ENCODE results near the gene KIRREL2.
"Not testable (repeated sequence)": the region's sequence is repeated elsewhere in the genome, so short reads cannot be mapped to it uniquely, and the experiment has no call there.

The KIRREL2 gene

DNA sequence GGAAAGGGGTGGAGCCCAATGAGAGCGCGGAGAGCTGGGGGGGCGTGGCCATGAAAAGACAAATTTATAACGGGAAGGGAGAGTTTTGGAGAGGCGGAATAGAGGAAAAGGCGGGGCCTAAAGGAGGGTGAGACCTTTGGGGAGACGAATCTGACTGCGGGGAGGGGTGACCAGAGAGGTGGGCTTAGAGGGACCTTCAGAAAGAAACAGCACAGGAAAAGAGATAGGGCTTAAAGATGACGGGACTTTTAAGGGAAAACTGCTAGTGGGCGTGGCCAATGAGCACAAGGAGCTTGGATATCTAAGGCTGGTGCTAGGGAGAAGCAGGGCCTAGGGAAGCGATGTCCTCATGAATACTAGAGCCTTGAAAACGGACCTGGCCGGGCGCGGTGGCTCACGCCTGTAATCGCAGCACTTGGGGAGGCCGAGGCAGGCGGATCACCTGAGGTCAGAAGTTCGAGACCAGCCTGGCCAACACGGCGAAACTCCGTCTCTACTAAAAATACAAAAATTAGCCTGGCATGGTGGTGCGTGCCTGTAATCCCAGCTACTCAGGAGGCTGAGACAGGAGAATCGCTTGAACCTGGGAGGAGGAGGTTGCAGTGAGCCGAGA, 13.5 kb downstream of the KIRREL2 start:
- DNase-seq (ENCODE audit: low spot score): not testable (repeated sequence)

DNA sequence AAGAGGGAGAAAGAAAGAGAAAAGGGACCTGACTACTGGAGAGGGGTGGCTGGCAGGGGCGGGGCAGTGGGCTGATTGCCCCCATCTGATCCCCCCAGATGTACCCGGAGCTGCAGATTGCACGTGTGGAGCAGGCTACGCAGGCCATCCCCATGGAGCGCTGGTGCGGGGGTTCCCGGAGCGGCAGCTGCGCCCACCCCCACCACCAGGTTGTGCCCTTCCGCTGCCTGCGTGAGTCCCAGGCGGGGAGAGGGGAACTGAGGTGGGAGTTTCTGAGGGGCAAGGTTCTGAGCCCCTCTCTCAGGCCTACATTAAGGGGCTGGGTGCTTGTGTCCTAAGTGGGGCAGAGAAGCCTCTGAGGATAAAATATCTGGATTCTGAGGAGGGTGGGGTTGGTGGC, 14.1 kb downstream of the KIRREL2 start:
- DNase-seq (ENCODE audit: low spot score): no peak

DNA sequence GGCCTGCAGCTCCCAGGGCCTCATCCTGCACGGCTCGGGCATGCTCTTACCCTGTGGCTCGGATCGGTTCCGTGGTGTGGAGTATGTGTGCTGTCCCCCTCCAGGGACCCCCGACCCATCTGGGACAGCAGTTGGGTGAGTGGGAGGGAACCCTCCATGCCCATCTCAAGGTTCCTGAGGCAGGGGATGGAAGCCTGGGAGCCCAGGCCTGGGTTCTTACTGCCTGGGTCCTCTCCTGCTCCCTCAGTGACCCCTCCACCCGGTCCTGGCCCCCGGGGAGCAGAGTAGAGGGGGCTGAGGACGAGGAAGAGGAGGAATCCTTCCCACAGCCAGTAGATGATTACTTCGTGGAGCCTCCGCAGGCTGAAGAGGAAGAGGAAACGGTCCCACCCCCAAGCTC, 14.9 kb downstream of the KIRREL2 start:
- no peak for DNase-seq (ENCODE audit: low spot score)

DNA sequence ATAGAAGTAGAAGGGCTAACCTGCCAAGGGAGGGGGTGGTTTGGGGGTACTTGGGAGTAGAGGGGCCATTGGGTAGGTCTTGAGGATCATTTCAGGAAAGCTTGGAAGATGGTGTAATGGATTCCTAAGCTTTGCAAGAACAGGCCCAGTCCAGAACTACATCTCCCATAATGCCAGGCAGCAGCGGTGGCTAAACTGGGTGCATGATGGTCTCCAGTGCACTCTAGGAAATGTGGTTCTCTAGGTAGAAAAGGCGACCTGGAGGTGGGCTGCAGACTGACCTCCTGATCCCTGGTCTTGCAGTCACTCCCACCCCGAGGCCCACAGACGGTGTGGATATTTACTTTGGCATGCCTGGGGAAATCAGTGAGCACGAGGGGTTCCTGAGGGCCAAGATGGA, 15.5 kb downstream of the KIRREL2 start:
- no peak for DNase-seq (ENCODE audit: low spot score)

DNA sequence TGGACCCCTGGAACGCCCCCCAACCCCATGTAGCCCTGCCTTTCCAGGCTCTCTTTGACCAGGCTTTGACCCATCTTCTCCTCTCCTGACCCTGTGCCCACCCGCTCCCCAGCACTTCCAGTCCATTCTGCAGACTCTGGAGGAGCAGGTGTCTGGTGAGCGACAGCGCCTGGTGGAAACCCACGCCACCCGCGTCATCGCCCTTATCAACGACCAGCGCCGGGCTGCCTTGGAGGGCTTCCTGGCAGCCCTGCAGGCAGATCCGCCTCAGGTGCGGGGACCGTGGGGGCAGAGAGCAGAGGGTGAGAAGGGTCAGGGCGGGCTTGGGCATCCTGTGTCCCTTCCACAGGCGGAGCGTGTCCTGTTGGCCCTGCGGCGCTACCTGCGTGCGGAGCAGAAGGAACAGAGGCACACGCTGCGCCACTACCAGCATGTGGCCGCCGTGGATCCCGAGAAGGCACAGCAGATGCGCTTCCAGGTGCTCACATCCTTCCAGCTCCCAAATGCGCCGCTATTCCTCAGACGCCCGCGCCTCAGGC, 17.8 kb downstream of the KIRREL2 start:
- DNase-seq (ENCODE audit: low spot score): no peak

DNA sequence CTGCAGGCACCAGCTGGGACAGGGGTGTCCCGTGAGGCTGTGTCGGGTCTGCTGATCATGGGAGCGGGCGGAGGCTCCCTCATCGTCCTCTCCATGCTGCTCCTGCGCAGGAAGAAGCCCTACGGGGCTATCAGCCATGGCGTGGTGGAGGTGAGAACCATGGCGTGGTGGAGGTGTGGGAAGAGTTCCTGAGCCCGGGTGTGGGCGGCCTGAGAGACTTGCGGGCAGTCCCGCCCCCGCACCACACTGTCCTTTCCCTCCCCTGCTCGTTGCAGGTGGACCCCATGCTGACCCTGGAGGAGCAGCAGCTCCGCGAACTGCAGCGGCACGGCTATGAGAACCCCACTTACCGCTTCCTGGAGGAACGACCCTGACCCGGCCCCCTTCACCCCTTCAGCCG, 22.4 kb downstream of the KIRREL2 start:
- DNase-seq (ENCODE audit: low spot score): no peak

DNA sequence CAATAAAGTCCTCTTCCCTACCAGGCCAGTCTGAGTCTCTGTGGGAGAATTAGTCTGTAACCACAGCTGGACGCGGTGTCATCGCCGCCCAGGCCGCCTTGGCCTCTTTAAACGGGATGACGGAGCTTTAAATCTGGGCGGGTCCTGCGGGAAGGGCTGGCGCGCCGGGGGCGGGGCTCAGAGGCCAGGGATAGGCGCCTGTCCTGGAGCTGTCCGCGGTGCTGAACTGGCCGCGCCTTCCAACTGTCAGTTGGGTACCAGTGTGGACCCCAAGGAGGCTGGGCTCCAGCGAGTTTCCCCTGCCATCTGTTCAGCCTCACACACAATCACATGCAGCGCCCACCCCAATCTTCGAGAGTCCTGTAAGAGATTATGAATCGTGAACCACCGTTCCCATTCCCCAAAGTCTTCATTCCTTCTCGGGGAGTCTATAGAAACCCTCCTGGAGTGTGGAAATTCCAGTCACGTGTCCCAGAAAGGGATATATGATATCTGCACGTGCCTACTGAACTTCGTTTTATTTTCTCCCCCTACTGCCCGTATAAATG, 23.1 kb downstream of the KIRREL2 start:
- peak; percentile 92 for DNase-seq (ENCODE audit: low spot score)

DNA sequence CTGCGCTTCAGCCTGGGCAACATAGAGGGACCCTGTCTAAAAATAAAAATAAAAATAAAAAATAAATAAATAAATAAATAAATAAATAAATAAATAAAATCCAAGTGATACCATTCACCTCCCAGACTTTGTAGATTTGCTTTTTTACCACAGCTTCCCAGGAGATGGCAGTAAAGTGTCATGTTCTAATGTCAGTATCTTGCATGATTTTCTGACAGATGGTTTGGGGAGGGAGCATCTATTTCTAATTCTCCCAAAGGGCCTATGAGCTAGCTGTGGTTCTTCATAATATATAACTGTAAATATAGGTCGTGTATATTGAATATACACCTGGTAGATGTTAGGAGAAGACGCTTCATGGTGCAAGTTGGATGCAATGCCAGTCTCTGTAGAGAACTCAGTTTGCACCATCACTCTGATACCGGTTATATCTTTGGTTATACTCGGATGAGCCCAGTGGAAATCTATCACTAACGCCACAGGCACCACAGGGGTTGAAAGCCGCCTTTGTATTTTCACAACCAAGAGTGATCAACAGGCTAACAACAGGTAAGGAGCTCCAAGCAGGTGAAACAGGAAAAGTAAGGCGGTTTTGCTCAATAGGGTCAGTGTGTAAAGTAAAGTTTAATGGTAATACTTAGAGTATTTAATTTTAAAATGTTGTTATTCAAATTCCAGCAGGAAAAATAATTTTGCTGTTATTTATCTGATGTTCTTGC, 25.6 kb downstream of the KIRREL2 start:
- DNase-seq (ENCODE audit: low spot score): peak; percentile 77

DNA sequence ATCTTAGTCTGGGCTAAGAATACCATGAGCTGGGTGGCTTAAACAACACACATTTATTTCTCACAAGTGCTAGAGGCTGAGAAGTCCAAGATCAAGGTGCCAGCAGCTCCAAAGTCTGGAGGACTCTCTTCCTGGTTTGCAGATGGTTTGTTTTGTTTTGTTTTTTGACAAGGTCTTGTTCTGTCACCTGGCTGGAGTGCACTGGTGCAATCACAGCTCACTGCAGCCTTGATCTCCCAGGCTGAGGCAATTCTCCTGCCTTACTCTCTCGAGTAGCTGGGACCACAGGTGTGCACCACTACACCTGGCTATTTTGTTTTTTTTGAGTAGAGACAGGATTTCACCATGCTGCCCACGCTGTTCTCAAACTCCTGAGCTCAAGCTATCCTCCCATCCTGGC, 27.2 kb downstream of the KIRREL2 start:
- no peak for DNase-seq (ENCODE audit: low spot score)

DNA sequence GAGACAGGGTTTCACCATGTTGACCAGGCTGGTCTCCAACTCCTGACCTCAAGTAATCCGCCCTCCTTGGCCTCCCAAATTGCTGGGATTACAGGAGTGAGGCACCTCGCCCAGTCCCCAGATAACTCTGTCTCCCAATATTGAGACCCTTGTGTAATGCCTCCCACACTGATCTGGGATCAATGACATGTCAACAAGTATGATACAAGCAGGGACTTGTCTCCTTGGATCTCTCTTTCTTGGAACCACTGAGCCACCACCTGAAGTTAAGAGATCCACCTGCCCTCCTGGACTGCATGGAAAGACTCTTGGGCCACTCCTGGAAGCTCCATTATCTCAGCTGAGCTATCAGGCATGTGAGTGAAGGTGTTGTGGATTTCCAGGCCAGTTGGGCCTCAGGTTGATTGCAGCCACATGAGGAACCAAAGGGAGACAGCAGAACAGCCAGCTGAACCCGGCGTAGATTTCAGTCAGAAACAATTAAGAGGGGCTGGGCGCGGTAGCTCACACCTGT, 28.6 kb downstream of the KIRREL2 start:
- no peak for DNase-seq (ENCODE audit: low spot score)

DNA sequence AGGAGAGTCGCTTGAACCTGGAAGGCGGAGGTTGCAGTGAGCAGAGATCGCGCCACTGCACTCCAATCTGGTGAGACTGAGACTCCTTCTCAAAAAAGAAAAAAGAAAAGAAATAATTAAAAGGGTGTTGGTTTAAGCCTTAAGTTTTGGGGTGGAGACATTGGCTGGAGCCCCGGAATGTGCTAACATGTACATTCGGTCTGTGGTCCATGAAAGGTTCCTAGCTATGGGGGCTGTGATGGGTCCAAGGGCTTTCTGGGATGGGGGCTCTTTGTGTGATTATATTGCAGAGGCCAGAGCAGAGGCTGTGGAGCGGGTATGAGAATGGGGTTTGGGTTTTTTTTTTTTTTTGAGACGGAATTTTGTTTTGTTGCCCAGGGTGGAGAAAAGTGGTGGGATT, 29.2 kb downstream of the KIRREL2 start:
- no peak for DNase-seq (ENCODE audit: low spot score)

DNA sequence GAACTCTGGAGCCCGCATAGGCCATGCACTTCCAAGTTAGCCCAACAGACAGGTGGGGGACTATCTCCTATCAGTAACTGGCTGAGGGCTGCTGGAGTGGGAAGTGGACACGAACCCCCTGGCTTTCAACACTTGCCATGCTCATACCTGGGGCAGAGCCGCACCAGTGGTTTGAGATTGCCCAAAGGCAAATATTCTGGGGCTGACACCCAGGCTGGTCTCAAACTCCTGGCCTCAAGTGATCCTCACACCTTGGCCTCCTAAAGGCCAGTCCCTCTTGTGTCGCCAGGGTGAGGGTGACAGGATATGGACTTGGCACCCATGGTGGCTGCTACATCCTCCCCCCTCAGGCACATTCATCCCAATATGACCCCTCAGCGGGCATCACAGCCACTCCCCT, 30.5 kb downstream of the KIRREL2 start:
- no peak for DNase-seq (ENCODE audit: low spot score)

DNA sequence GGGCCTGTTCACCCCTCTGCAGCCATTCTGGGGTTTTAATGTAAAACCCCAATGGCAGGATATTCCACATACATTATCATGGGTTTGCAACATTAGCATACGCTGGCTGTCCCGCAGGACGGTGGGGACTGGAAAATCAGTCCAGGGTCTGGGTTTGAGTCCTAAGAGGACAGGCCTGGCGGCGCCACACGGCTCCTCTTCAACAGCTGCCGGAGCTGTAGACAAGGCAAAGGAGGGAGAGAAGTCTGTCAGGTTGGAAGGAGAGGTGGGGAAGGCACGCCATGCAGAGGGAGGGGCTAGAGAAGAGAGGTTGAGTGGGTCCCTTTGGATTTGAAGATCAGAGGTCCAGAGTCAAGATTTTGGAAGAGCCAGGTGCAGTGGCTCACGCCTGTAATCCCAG, 31.7 kb downstream of the KIRREL2 start:
- no peak for DNase-seq (ENCODE audit: low spot score)

DNA sequence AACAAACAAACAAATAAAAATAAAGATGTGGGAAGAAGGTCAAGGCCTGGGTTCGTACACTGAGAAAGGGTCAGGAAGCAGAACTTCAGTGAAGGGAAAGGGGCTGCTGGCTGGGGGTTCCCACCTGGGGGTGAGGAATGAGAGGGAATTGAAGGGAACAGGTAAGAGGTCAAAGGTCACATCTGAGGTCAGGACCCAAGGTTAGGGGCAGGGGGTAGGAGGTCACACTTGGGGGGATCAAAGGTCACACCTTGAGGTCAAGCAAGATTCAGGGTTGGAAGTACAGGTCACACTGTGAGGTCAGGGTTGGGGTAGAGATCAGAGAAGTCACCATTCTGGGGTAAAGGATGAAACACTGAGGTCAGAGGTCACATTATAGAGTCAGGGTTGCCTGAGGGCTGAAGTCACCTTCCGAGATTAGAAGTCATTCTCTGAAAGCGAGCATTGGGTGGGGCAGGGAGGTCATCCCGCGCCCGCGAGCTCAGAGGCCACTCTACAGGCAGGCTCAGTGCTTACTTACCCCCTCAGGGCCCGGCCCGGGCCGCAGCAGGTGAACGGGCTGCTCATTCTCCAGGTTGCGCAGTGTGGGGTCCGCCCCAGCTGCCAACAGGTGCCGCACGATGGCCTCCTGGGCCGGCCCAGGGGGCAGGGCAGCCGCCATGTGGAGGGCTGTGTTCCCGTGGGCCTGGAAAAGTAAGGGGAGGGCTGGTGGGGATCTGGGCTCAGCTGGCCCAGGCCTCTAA, 32.8 kb downstream of the KIRREL2 start:
- DNase-seq (ENCODE audit: low spot score): no peak

DNA sequence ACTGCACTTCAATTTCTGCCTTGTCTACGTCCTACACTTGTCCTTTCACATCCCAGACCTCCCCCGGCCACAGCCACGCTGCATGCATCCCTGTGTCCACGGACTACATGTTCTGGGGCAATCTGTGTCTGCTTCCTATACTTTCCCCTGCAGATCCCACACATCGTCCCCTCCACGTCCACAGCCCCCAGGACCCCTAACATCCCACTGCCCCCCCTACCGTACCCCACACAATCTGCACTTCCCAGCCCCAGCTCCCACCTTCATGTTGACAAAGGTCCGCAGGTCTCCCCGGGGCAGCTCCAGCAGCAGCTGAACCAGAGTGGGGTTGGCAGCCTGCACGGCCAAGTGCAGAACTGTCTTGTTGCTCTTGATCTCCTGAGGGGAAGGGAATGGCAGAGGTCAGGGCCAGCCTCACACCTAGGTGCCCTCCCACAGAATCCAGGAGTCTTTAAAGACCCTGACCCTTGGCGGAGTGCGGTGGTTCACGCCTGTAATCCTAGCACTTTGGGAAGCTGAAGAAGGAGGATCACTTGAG, 33.5 kb downstream of the KIRREL2 start:
- no peak for DNase-seq (ENCODE audit: low spot score)

DNA sequence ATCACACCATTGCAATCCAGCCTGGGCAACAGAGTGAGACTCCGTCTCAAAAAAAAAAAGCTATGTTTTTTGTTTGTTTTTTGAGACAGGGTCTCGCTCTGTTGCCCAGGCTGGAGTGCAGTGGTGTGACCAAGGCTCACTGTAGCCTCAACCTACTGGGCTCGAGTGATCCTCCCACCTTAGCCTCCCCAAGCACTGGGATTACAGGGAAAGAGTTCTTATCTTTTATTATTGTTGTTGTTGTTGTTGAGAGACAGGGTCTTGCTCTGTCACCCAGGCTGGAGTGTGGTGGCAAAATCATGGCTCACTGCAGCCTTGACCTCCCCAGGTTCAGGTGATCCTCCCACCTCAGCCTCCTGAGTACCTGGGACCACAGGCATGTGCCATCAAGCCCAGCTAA, 35.1 kb downstream of the KIRREL2 start:
- not testable (repeated sequence) for DNase-seq (ENCODE audit: low spot score)

DNA sequence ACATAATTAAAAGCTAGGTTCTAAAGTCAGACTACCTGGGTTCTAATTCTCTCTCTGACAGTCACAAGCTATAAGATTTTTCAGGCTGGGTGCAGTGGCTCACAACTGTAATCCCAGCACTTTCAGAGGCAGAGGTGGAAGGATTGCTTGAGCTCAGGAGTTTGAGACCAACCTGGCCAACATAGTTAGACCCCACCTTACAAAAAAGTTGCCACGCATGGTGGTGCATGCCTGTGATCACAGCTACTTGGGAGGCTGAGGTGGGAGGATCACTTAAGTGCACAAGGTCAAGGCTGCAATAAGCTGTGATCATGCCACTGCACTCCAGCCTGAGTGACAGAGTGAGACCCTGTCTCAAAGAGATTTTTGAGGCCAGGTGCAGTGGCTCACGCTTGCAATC, 37.6 kb downstream of the KIRREL2 start:
- DNase-seq (ENCODE audit: low spot score): no peak

DNA sequence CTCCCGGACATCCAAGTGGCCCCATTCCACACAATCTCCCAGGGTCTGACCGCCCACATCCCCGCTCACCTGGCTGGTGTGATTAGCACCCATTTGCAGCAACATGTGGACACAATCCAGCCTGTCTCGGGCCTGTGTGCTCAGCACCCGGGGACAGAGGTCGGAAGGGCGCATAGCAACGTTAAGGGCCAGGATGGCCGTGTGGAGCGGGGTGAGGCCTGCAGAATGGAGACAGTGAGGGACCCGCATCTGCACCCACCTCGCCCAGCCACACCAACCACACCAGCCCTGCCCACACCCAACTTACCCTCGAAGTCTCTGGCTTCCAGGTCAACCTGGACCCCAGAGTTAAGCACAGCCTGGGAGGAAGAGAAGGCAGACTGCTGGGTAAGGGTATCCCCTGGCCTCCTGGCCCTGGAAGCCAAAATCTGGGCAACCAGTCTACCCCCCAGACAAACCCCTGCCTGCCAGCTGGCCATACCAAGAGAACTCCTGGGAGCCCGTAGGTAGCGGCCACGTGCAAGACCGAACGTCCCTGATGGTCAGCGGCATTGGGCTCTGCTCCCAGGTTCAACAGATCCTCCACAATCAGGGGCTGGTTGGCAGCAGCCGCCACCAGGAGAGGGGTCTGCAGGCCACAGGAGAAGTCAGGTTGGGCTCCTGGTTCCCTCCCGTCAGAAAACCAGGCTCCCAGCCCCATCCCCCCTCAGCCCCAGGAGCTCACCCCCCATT, 39.4 kb downstream of the KIRREL2 start:
- DNase-seq (ENCODE audit: low spot score): no peak

DNA sequence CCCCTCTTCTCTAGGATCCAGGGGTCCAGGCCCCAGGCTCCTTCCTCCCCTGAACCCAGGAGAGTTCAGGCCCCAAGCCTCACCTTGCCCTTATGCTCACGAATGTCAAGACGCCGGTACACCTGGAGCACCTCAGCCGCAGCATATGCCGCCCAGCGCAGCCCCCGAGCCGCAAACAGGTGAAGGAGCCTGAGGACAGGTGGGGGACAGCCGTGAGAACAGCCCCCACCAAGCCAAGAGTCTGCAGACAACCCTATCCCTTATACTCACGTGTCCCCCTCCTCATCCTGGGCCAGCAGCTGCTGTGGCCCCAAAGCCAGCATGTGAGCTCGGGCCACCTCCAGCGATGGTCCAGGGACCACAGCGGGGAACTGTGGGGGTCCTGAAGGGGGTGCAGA, 39.9 kb downstream of the KIRREL2 start:
- no peak for DNase-seq (ENCODE audit: low spot score)

DNA sequence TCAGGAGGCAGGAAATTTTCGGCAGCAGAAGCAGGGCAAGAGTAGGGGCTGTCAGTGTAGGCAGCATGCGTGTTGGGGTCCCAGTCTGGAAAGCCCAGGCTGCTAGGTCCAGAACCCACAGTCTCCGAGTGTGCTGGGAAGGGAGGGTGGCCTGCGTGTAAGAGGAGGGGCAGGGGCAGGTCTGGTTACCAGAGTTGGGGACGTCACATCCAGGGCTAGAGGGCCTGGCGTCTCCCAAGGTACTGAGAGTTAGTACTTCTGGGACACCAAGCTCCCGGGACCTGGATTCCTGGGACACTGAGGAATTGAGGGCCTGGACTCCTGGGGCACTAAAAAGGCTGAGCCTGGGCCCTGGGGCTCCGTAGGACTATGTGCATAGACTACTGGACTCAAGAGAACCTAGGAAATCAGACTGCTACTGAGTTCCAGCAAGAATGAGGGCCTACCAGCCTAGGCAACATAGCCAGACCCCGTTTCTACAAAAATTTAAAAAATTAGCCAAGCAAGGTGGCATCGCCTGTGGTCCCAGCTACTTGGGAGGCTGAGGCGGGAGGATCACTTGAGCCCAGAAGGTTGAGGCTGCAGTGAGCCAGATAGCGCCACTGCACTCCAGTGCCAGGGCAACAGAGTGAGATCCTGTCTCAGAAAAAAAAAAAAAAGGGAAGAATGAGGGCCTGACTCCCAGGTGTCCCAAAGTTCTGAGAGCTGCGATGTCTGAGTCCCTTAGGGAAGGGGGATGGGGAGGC, 41.2 kb downstream of the KIRREL2 start:
- DNase-seq (ENCODE audit: low spot score): no peak

DNA sequence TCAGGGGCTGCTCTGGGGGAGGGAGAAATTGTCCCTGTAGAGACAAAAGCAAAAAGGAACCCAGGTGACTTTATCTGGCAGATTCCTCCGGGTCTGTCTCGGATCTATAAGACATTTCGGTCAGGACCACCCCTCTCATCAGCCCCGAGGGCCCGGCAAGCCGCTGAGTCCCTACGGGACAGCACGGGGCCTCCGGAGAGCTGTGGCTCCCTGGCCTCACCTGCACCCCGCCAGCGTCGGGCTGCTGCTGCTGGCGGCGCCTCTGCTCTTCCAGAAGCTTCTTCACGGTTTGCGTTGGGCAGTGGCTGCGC, 41.7 kb downstream of the KIRREL2 start:
- DNase-seq (ENCODE audit: low spot score): no peak
